Measurements from ENCODE around the gene ADGRG7.
A peak's percentile ranks its signal among the peaks of the same experiment; 100 is the strongest.

DNA sequence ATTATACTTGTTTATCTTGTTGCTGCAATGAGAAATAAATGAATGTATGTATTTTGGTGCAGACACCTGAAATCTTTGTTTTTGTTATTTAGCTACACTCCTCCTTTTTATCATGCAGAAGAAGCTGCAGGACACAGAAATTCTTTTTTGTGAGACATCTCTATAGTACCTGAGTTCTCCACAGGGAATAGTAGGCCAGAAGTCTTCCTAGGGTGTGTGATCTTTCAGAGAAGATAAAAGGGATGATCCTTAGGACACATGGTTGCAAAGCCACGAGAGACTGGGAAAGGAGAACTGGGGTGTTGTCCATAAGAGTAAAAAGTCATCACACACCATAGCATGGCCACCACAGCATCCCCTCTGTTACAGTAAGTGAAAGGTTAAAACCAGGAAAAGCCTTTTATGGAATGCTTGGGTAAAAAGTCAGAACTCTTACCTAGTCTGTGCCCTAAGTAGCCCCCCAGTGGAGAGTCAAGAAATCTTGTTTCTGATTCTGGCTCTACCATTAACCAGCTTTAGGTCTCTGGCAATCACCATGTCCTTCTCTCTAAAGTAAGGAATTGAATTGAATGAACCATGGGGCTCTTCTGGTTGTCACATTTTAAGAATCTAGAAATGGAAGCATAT is 31.9 kb upstream of the ADGRG7 start:
- TF ChIP-seq, protein P1, sequence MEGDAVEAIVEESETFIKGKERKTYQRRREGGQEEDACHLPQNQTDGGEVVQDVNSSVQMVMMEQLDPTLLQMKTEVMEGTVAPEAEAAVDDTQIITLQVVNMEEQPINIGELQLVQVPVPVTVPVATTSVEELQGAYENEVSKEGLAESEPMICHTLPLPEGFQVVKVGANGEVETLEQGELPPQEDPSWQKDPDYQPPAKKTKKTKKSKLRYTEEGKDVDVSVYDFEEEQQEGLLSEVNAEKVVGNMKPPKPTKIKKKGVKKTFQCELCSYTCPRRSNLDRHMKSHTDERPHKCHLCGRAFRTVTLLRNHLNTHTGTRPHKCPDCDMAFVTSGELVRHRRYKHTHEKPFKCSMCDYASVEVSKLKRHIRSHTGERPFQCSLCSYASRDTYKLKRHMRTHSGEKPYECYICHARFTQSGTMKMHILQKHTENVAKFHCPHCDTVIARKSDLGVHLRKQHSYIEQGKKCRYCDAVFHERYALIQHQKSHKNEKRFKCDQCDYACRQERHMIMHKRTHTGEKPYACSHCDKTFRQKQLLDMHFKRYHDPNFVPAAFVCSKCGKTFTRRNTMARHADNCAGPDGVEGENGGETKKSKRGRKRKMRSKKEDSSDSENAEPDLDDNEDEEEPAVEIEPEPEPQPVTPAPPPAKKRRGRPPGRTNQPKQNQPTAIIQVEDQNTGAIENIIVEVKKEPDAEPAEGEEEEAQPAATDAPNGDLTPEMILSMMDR (conservative IDR thresholded peaks at IDR 0.05; ENCODE audit: low read depth, low read length): peak; percentile 23; the same call in 1 of the 2 replicates
- TF ChIP-seq EZH2phosphoT487 (IDR thresholded peaks at IDR 0.05; ENCODE audit: borderline replicate concordance, low read length): no peak
- no peak for TF ChIP-seq EZH2 (IDR thresholded peaks at IDR 0.05; ENCODE audit: low read length, unreplicated experiment)

Data from PC-3 (cell line).